Ovary (tissue), 9 donors: Measurements from ENCODE around the gene MVD. TPM values are rescaled to one million over a fixed set of nuclear protein-coding genes. Genes with fewer than 3 reads are reported as not detected.

ENCODE experiments used
- DNase-seq, 5 donors: peaks; one replicate each; pipeline ENCODE4 v3.0.0-alpha.2; 2019 to 2020
- H3K27ac ChIP-seq, 2 donors: fragments of 200-600 bp; one replicate each; pipeline versions ENCODE4 v1.5.1 to v1.8.0; 2019 to 2022
- H3K27me3 ChIP-seq: fragments of 200-600 bp; one replicate; pipeline ENCODE4 v1.8.0; 2022
- H3K36me3 ChIP-seq: fragments of 200-600 bp; sonication (generic); one replicate; pipeline ENCODE4 v1.5.1; 2019
- H3K4me1 ChIP-seq: one replicate; pipeline ENCODE4 v1.8.1; 2013; ENCODE audit warnings: mild to moderate bottlenecking, moderate library complexity; ENCODE audit not compliant: insufficient read depth
- H3K4me3 ChIP-seq: fragments of 200-600 bp; sonication (generic); one replicate; pipeline ENCODE4 v1.5.1; 2017
- H3K9me3 ChIP-seq, 2 donors: fragments of 200-600 bp in 1 of 2; sonication (generic) in 1 of 2; one replicate each; pipeline versions ENCODE4 v1.5.1 to v1.8.1; 2013 to 2019; ENCODE audit warnings: mild to moderate bottlenecking in 1 of 2, moderate library complexity in 1 of 2
- EP300 ChIP-seq: sonication (generic); formaldehyde crosslinking; IDR thresholded peaks from one replicate; pipeline ENCODE4 v1.6.1; 2017; ENCODE audit warnings: antibody characterized with exemption
- POLR2A ChIP-seq: fragments of 450-650 bp; IDR thresholded peaks from one replicate; pipeline ENCODE4 v1.6.1; 2017; ENCODE audit warnings: antibody characterized with exemption, mild to moderate bottlenecking, moderate library complexity
- WGBS, 3 donors: extraction: QIAGEN DNeasy Blood & Tissue Kit in 1 of 3; methylation state at CpG; one replicate each; pipeline versions ENCODE4 v1.1.5 to v1.1.7; 2013 to 2017; 5-methylcytosine and 5-hydroxymethylcytosine counted together
- intact Hi-C, 4 donors: fragments of 100-400 bp; cut with DNase I; formaldehyde crosslinking; loops; one replicate each; pipeline versions ENCODE4 v1.11.0 to v1.15.1; 2022 to 2023
- polyA plus RNA-seq, 2 donors: library from polyadenylated mRNA; stranded (reverse); fragments of 200-250 nt in 1 of 2; fragments of 350-450 nt in 1 of 2; fragmentation: Illumina TruSeq in 1 of 2; extraction: RNeasy Lipid Tissue Mini Kit (QIAGEN cat#74804) in 1 of 2; gene quantifications; one replicate each; pipeline ENCODE4 v1.2.3, GENCODE V29; 2013 to 2014
- total RNA-seq, 7 donors: library from RNA; depleted of rRNA in 2 of 7; stranded (reverse); fragments of >200 nt in 2 of 7; fragmentation: NEBNext Ultra II Directional in 3 of 7; extraction: Animal tissue kit (Norgen Biotek cat#: 25700) in 3 of 7; gene quantifications; one replicate each; pipeline versions ENCODE4 v1.1.0 to v1.2.4, GENCODE V29; 2016 to 2023
- TF ChIP-seq, protein P1 (sequence below), 3 donors: fragments of 450-650 bp in 2 of 3; fragments of 200-600 bp in 1 of 3; IDR thresholded peaks; one replicate each; pipeline versions ENCODE4 v1.5.1 to v1.8.0; 2016 to 2022; ENCODE audit warnings: antibody characterized with exemption in 3 of 3, mild to moderate bottlenecking in 1 of 3
- donor health status: DM: no; HTN: no; CAD: no; lungs with moderate emphysema.
- donor health status: DM: no; HTN: no; CAD: no.
- donor health status: Bipolar disorder and iron deficiency.
- donor health status: DM: yes; HTN: yes; CAD: no.
- donor health status: DM: no; HTN: no; CAD: no.
- donor health status: DM: yes; HTN: yes; CAD: no.

The MVD gene
- total and polyA plus RNA-seq, 9 donors, result 9.1 to 135 (median 20.9) TPM

DNA sequence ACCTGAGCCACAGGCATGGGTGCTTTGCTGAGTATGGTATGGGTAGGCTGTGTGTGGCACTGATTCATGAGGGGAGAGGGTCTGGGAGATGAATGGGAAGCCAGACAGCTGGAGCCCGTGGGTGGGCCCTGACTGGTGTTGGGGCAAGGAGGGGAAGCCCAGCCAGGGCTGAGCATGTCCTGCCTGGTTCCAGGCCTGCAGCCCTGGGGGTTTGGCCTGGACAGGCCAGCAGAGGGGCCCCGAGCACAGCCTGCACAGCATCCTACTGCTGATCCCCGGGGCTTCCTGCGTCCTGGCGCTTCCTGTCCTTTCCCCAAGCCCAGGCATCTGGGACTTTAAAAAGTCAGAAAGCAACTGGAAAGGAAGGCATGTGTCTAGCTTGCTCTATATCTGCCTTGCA is 4.6 kb upstream of the MVD start:
- WGBS, 3 donors, result 74 to 77% (median 76%) methylated on average over 5 of the region's 5 CpGs
- no peaks in the 10 kb centered on the region for H3K27me3 ChIP-seq
- H3K4me3 ChIP-seq, result no peak overlapping the region
- no peaks in the 10 kb centered on the region for H3K9me3 ChIP-seq
- H3K27ac ChIP-seq, result no peak overlapping the region
- no peaks in the 10 kb centered on the region for H3K4me1 ChIP-seq
- no peak for DNase-seq
- H3K36me3 ChIP-seq, result no peaks in the 10 kb centered on the region
- TF ChIP-seq, protein P1, sequence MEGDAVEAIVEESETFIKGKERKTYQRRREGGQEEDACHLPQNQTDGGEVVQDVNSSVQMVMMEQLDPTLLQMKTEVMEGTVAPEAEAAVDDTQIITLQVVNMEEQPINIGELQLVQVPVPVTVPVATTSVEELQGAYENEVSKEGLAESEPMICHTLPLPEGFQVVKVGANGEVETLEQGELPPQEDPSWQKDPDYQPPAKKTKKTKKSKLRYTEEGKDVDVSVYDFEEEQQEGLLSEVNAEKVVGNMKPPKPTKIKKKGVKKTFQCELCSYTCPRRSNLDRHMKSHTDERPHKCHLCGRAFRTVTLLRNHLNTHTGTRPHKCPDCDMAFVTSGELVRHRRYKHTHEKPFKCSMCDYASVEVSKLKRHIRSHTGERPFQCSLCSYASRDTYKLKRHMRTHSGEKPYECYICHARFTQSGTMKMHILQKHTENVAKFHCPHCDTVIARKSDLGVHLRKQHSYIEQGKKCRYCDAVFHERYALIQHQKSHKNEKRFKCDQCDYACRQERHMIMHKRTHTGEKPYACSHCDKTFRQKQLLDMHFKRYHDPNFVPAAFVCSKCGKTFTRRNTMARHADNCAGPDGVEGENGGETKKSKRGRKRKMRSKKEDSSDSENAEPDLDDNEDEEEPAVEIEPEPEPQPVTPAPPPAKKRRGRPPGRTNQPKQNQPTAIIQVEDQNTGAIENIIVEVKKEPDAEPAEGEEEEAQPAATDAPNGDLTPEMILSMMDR (IDR thresholded peaks at IDR 0.05), result no peak
- TF ChIP-seq EP300 (no peak), POLR2A (no peak)
- intact Hi-C loops, result no loop called here

- H3K4me3 ChIP-seq, result no peak overlapping the region
- intact Hi-C loops, result no loop called here
- H3K4me1 ChIP-seq, result peaks cover 3% of the 10 kb centered on the region
- no peak for DNase-seq
- H3K27ac ChIP-seq, result no peak overlapping the region
- H3K27me3 ChIP-seq, result no peaks in the 10 kb centered on the region
- no peaks in the 10 kb centered on the region for H3K9me3 ChIP-seq
- 94 to 98% (median 96%) methylated on average over 3 of the region's 3 CpGs for WGBS, 3 donors
- TF ChIP-seq, protein P1 (IDR thresholded peaks at IDR 0.05), result no peak
- no peaks in the 10 kb centered on the region for H3K36me3 ChIP-seq
Observed at GRCh38 chr16:88665570-88665969, 2.7 kb upstream of the MVD start.

GRCh38 chr16:88665148-88665547 is 2.3 kb upstream of the MVD start:
- 62 to 63% (median 62%) methylated on average over 4 of the region's 4 CpGs for WGBS, 3 donors
- intact Hi-C loops, result no loop called here
- H3K4me3 ChIP-seq, result no peak overlapping the region
- H3K9me3 ChIP-seq, result no peaks in the 10 kb centered on the region
- no peak overlapping the region for H3K27ac ChIP-seq
- TF ChIP-seq EP300 (no peak), POLR2A (no peak)
- TF ChIP-seq, protein P1 (IDR thresholded peaks at IDR 0.05), result no peak
- DNase-seq, result no peak
- no peaks in the 10 kb centered on the region for H3K27me3 ChIP-seq
- no peaks in the 10 kb centered on the region for H3K36me3 ChIP-seq
- H3K4me1 ChIP-seq, result peaks cover 3% of the 10 kb centered on the region

GRCh38 chr16:88662222-88662842 is 559 bp downstream of the MVD start:
- H3K36me3 ChIP-seq, result no peaks in the 10 kb centered on the region
- no peaks in the 10 kb centered on the region for H3K9me3 ChIP-seq
- H3K27me3 ChIP-seq, result no peaks in the 10 kb centered on the region
- H3K27ac ChIP-seq, result peak overlapping the region in 1 of 2 donors; percentile 31
- intact Hi-C loops, result no loop called here
- 0 to 1% (median 1%) methylated on average over 21 to 49 of the region's 49 CpGs for WGBS, 3 donors
- peak in 1 of 5 donors; percentile 51 for DNase-seq
- peaks cover 3% of the 10 kb centered on the region for H3K4me1 ChIP-seq
- no peak for TF ChIP-seq POLR2A
- TF ChIP-seq, protein P1 (IDR thresholded peaks at IDR 0.05), result no peak
- TF ChIP-seq EP300, result no peak
- H3K4me3 ChIP-seq, result peak overlapping the region; percentile 70
